ENCODE measurements around the gene SLC6A18.
A peak's percentile ranks its signal among the peaks of the same experiment; 100 is the strongest.
"Not testable (repeated sequence)": the region's sequence is repeated elsewhere in the genome, so short reads cannot be mapped to it uniquely, and the experiment has no call there.

Gene SLC6A18

GRCh38 chr5:1257841-1258240 lies 32.7 kb downstream of the SLC6A18 start:
- no peak for DNase-seq

- DNase-seq, result no peak
Measured at GRCh38 chr5:1259806-1260480, 34.8 kb downstream of the SLC6A18 start.

- DNase-seq, result no peak
Measured at GRCh38 chr5:1261643-1262042, 36.5 kb downstream of the SLC6A18 start.

- DNase-seq, result peak; percentile 14
Measured at GRCh38 chr5:1262381-1262780, 37.2 kb downstream of the SLC6A18 start.

- no peak for DNase-seq
Measured at GRCh38 chr5:1264211-1264610, 39.0 kb downstream of the SLC6A18 start.

GRCh38 chr5:1265026-1265425 lies 39.8 kb downstream of the SLC6A18 start:
- no peak for DNase-seq

- no peak for DNase-seq
Measured at GRCh38 chr5:1265461-1266455, 40.6 kb downstream of the SLC6A18 start.

GRCh38 chr5:1266791-1267190 lies 41.6 kb downstream of the SLC6A18 start:
- DNase-seq, result no peak

GRCh38 chr5:1267464-1267863 lies 42.3 kb downstream of the SLC6A18 start:
- DNase-seq, result not testable (repeated sequence)

GRCh38 chr5:1268056-1268455 lies 42.9 kb downstream of the SLC6A18 start:
- no peak for DNase-seq

GRCh38 chr5:1268666-1269065 lies 43.5 kb downstream of the SLC6A18 start:
- DNase-seq, result no peak

- no peak for DNase-seq
Measured at GRCh38 chr5:1270426-1270825, 45.2 kb downstream of the SLC6A18 start.

GRCh38 chr5:1270933-1271914 lies 46.0 kb downstream of the SLC6A18 start:
- no peak for DNase-seq

GRCh38 chr5:1272201-1272600 lies 47.0 kb downstream of the SLC6A18 start:
- no peak for DNase-seq

- no peak for DNase-seq
Measured at GRCh38 chr5:1273745-1274144, 48.6 kb downstream of the SLC6A18 start.

- DNase-seq, result no peak
Measured at GRCh38 chr5:1274471-1274870, 49.3 kb downstream of the SLC6A18 start.

GRCh38 chr5:1275397-1276391 lies 50.5 kb downstream of the SLC6A18 start:
- not testable (repeated sequence) for DNase-seq

- no peak for DNase-seq
Measured at GRCh38 chr5:1276930-1277329, 51.7 kb downstream of the SLC6A18 start.

- no peak for DNase-seq
Measured at GRCh38 chr5:1277331-1277730, 52.1 kb downstream of the SLC6A18 start.

- DNase-seq, result no peak
Measured at GRCh38 chr5:1277781-1278180, 52.6 kb downstream of the SLC6A18 start.

- DNase-seq, result no peak
Measured at GRCh38 chr5:1278216-1278615, 53.0 kb downstream of the SLC6A18 start.

Data from retina (tissue), 1 donor.